GM19467 (cell line): Measurements from ENCODE around the gene MYH9.
"Not testable (repeated sequence)": the region's sequence is repeated elsewhere in the genome, so short reads cannot be mapped to it uniquely, and the experiment has no call there.

Source experiments
- ATAC-seq: cut with Tn5 transposase; IDR thresholded peaks from one replicate; pipeline ENCODE4 v1.9.1; 2021; ENCODE audit warnings: mild to moderate bottlenecking, moderate library complexity; ENCODE audit not compliant: unreplicated experiment

Gene MYH9

DNA sequence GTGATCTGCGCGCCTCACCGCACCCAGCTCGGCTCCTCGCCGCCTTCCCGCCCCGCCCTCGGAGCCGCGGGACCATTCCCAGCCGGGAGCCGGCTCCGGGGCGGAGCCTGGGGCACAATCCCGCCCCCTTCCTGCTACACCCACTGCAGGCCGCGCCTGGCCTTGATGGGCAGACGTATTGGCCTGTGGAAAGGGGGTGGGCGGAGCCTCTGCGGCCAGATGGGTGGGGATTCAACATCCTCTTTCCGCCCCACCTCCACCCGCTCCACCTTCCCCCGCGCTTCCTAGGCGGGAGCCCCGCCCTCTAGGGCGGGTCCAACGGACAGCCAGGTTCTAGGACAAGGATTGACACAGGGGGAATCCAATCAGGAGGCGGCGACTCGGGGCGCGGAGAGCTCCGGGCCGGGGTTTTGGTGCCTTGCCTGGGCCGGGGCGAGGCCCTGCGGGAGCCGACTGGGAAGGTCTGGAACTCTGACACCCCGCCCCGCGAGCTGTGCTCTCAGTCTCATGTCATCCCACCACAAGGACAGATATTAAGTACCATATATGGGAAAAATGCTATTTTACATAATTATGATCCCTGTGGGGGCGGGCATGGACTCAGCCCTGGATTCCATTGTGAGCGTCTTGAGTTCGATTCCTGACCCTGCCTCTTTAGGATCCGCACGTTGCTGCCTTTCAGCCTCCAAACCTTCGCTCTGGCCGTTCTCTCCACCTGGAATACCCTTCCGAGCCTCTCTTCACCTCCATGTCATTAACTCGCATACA lies at the start of gene MYH9:
Gene MYH9 (minus strand): TSS at position 9 of the 768 bp plus-strand sequence. CDS start 38,731 bp downstream, outside the sequence.
- peak; percentile 65 for ATAC-seq

DNA sequence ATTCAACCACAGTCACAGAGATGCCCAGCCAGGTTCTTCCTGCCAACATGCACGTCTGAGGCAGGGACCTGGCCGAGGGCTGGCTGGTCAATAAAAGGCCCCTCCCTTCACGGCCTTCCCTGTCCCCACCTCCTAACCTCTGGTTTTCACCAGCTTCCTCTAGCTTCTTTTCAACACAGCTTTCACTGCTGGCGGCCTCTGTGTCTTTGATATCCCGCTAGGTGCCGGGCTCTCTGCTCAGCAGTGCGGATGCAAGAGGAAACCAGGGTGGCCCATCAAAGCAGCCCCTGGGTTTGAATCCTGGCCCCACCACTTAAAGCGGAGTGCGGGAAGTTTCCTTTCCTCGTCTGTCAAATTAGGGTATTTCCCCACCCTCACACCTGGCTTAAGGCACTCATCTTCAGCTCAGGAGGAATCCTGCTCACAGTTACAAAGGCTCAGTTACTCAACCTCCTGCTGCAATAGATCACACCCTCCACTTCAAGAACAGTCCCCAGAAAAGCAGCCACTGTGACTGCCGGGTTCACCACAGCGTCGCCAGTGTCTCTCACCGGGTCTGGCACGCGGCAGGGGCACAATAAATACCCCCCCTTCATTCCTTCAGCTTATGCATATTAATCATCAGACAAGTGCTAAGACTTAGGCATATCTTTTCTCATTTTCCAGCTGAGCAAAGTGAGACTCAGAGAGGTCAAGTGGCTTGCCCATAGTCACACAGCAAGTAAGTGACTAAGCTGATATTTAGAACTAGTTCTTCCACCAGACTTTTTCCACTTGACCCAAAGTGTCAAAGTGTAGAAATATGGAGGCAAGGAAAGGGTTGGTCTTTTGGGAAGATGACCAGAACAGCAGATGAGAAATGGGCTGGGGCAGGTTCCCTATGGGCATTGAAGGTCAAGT lies 48.0 kb upstream of the MYH9 start:
- ATAC-seq = no peak

DNA sequence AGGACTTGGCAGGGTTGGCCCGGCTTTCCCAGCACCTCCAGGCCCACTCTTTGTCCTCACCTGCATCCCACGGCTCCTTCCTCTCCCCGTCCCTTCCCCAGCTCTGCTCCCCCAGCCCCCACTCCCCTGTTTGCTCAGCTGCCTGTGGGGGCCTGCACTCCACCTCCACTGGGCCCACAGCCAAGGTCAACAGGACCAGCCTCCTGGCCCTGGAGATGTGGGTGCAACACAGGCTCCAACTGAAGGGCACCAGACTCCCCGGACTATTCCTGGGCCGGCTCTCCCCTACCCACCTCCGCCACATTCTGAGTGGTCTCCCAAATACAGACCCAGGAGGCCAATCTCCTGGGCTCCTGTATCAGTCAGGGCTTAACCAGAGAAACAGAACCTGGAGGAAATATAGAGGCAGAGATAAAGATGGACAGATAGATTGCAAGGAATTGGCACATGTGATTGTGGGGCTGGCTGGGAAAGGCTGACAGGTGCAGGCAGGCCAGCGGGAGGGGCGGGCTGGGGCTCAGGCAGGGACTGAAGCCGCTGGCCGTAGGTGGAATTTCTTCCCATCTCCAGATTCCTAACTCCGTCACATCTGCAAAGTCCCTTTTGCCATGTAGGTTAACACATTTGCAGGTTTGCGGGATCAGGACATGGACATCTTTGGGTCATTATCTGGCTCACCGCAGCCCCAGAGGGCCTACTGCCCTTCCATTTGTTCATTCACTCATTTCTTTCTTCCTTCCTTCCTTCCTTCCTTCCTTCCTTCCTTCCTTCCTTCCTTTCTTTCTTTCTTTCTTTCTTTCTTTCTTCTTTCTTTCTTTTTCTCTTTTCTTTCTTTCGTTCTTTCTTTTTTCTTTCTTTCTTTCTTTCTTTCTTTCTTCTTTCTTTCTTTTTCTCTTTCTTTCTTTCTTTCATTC lies 45.8 kb upstream of the MYH9 start:
- ATAC-seq = no peak

DNA sequence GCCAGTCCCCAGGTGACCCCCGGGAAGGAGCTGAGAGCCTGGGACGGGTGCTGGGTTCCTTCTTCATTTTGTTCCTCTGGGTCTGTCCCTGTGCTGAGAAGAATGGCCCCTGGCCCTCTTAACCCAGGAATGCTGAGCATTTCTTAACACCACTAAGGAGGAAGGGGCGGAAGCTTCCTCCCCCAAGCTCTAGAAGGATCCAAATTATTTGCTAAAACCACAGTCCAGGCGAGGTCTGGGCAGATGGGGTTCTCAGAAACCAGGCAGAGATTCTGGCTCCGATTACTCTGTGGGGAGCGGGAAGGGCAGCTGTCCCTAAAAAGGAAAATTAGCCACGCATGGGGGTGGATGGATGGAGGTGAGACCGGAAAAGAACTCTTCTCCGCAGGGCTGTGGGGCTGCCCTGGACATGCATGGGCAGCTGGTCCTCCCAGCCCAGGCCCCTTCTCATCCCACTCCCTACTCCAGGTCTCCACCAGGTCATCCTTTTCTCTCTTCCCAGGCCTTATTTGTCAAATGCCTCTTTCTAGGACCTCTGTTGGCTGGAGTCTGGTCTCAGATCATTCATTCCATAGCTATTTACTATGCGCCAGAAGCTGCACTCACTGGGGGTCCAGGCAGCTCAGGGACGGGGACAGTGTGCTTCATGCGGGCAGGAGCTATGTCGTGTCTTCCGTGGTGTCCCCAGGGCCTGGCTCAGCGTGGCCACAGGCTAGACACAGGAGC lies 45.0 kb upstream of the MYH9 start:
- no peak for ATAC-seq

DNA sequence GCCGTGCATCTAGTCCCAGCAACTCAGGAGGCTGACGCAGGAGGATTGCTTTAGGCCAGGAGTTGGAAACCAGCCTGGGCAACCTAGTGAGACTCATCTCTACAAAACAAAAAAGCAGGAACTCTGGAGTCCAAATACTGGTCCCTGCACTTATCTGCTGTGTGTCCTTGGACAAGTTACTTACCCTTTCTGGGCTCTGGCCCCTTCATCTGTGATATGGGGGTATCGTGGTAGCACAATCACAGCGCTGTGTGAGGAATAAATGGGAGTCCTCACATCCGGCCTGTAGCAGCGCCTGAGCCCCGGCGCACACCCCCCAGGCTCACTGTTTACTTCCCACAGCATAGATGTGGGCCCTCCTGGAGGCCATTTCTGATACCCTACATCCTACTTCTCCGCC lies 44.2 kb upstream of the MYH9 start:
- ATAC-seq = no peak

DNA sequence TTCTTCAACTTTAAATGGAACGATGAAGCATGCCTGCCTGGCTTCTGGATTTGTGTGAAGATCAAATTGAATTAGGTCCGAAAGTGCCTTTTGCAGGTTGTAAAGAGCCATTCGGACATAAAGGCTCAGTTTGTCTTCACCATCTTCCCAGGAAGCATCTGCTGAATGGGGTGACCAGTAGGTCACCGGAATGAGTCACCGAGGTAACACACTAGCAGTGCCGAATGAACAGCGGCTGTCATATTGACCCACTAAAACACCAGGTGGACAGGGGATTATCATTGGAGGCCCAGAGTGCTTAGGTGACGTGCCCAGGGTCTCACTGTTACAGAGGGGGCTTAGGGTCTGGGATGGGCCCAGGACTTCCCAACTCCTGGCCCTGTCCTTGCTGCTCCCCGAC lies 43.1 kb upstream of the MYH9 start:
- ATAC-seq = no peak

DNA sequence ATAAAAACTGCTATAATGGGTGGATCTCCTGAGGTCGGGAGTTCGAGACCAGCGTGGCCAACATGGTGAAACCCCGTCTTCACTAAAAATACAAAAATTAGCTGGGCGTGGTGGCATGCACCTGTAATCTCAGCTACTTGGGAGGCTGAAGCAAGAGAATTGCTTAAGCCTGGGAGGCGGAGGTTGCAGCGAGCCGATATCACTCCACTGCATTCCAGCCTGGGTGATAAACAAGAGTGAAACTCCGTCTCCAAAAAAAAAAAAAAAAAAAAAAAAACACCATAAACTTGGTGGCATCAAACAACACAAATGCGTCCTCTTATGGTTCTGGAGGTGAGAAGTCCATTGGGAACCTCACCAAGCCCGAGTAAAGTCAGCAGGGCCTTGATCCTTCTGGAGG lies 40.2 kb upstream of the MYH9 start:
- ATAC-seq = not testable (repeated sequence)

DNA sequence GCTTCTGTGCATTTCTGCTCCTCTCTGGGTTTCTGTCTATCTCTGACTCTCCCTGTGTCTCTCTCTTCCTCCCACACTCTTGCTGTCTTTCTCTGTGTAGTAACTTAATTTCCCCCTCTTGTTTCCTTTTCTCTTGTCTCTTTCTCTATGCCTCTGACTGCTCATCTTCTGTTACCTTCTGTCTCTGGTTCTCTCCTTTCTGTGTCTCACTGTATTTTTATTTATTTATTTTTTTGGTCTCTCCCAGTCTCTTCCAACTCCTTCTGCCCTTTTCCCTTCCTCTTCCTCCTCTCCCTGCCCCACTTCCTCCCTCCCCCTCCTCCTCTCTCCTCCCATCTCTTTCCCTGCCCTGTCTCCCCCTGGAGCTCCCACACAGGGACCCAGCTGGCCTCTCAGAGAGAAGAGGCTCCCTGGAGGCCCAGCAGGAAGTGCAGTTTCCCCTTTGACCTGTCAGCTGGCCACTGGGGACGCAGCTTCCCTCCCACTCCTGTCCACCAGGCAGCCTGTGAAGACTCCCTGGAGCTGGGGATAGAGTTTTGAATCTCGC lies 38.3 kb upstream of the MYH9 start:
- no peak for ATAC-seq

DNA sequence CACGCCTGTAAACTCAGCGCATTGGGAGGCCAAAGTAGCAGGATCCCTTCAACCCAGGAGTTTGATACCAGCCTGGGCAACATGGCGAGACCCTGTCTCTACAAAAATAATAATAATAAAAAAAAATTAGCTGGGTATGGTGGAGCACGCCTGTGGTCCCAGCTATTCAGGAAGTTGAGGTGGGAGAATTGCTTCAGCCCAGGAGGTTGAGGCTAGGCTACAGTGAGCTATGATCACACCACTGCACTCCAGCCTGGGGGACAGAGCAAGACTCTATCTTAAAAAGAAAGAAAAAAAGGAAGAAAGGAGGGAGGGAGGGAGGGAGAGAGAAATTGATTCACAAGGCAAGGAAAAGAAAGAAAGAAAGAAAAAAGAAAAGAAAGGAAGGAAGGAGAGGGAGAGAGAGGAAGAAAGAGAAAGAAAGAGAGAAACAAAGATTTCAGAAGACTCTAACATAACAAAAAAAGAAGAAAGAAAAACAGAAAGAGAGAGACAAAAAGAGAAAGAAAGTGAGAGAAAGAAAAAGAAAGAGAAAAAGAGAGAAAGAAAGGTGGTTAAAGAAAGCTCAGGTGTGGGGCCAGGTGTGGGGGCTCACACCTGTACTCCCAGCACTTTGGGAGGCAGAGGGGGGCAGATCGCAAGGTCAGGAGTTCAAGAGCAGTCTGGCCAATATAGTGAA lies 37.3 kb upstream of the MYH9 start:
- no peak for ATAC-seq

DNA sequence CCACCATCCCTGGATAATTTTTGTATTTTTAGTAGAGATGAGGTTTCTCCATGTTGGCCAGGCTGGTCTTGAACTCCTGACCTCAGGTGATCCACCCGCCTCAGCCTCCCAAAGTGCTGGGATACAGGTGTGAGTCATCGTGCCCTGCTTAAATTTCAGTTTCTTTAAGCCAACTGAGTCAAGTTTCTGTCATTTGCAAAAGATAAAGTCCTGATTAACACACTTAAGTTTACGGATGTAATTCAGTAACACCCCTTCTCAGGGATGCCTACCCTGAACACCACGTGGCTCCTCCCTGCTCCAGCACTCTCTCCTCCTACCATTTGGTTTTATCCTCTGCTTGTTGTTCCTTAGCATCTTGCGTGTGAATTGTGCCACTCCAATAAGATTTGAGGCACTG lies 36.7 kb upstream of the MYH9 start:
- ATAC-seq = not testable (repeated sequence)

DNA sequence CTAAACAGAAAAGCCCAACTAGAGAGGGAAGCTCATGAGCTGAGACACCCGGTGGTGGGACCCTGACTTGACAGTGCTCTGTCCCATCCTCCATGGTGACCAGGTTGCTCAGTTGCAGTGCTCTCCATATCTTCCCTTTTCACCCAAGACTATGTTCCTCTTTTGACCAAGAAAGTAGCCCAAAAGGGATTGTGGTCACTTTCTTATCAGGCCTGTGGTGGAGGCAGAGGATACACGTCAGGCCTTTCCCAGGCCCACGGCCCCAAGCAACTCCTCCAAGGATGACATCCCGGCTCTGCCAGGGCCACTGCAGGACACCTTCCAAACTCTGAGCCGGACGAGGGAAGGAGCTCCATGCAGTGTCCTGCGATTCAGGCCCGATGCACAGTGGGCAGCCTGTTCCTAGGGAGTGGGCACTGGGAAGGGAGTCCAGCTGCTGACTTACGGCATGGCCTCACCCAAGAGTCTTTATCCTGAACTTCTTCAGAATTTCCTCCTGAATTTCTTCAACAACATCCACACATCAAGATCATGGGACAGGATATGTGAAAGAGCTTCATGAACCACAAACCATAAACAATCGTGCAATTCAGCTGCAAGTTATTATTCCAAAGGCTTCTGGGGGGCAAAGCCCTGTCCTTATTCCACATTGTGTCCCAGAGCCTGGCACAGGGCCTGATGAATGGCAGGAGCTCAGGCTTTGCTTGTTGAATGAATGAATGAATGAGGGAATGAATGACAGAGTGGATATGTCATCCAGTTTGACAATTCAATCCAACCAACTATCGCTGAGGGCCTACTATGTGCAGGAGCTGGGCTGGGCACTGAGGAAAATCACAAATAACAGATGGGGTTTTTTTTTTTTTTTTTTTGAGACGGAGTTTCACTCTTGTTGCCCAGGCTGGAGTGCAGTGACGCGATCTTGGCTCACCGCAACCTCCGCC lies 36.0 kb upstream of the MYH9 start:
- ATAC-seq = no peak

DNA sequence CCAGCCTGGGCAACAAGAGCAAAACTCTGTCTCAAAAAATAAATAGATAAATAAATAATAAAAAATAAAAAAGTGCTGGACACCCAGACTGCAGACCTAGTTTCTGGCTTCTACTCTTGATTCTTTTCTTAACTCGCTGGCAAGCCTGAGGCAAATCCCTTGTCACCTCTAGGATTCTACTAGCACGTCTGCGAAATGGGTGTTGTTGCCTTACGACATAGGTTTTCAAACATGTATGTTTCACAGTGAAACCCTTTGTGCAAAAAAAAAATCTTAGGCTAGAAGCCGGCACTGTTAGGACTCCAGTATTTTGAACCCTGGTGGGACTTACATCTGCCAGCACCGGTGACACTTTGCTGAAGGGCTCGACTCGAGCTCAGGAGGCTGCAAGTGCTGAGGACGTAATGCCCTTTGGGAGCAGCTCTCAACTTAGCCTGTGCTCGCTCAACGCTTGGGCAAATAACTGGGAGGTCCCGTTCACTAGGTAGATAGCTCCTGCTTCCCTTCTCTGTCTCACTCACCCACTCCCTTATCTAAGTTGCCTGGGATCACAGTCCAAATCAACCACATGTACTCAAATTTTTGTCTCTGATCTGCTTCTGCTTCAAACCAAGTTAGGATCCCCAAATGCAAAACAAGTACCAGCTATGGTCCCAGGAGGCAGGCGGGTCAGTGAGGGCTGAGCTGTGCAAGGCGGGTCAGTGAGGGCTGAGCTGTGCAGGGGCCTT lies 34.7 kb upstream of the MYH9 start:
- ATAC-seq = no peak

DNA sequence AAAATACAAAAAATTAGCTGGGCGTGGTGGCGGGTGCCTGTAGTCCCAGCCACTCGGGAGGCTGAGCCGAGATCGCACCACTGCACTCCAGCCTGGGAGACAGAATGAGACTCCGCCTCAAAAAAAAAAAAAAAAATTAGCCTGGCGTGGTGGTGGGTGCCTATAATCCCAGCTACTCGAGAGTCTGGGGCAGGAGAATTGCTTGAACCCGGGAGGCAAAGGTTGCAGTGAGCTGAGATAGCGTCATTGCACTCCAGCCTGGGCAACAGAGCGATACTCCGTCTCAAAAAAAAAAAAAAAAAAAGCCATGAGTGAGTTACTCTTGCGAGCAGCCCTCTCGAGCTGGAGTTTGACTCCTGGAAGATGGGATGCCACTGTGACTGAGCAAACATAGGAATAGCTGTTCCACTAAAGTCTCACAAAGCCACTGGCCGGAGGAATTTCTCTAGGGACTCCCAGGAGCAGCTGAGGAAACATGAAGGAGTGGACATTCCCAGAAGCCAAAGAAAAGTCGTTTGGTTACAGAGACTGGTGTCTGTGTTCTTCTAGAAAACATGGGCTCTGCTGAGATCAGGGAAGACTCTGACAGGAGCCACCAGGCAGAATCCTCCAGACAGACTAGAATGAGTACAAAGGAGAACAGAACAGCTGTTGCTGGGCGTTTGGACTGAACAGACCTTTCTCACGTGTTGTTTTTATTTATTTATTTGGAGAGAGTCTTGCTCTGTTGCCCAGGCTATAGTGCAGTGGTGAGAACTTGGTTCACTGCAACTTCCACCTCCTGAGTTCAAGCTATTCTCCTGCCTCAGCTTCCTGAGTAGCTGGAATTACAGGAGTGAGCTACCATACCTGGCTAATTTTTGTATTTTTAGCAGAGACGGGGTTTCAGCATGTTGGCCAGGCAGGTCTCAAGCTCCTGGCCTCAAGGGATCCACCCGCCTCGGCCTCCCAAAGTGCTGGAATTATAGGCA lies 32.4 kb upstream of the MYH9 start:
- no peak for ATAC-seq

DNA sequence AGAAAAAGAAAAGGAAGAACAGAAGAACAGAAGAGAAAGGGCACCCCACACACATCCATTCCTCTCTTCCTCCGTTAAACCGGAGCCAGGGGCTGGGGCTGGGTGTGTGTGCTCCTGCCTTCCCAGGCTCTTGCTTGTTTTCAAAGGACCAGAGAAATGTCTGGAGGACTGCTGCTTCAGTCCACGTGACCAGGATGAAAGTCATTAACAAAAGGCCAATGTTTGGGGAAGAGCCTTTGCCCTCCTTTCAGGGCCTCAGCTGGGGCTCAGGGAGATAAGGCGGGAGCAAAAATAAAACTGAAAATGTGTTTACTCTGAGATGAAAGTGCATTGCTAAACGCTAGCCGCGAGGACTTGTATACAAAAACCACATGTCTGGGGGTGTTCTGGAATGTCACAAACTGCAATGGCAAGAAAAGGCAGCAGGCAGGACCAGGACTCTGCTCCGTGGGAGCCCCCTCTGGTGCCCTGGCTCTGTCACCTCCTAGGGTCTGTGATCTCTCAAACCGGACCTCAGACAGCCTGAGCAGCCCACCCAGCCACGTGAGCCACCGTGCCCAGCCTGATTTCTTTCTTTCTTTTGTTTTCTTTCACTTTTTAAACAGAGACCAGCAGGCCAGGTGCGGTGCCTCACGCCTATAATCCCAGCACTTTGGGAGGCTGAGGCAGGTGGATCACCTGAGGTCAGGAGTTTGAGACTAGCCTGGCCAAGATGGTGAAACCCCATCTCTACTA lies 31.6 kb upstream of the MYH9 start:
- ATAC-seq = no peak

DNA sequence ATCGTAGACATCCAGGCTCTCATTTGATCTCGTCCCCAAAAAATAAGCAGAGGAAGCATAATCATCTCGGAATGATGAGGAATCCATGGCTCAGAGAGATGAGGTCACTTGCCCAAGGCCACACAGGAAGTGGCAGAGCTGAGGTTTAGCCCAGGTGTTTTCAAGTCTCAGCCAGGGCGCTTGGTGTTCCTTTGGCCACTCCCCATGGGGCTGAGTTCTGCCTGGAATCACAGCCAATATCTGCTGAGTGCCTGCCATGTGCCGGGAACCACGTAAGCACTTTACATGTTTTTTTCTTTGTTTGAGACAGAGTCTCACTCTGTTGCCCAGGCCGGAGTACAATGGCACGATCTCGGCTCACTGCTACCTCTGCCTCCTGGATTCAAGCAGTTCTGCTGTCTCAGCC lies 29.5 kb upstream of the MYH9 start:
- no peak for ATAC-seq
